Choroid plexus epithelial cell (primary cell): ENCODE results near the gene IBA57.

Source experiments
- DNase-seq: peaks from one replicate; pipeline ENCODE4 v3.0.0-alpha.2; 2010; ENCODE audit warnings: low read depth
- H3K4me3 ChIP-seq: 2 replicates; pipeline ENCODE4 v1.5.1; 2011; ENCODE audit warnings: low read depth, mild to moderate bottlenecking, control low read depth, low read length, moderate library complexity
- CTCF ChIP-seq: conservative IDR thresholded peaks from 2 replicates; pipeline ENCODE4 v1.5.1; 2011; ENCODE audit warnings: low read depth, mild to moderate bottlenecking, control low read depth, inconsistent platforms, low read length, moderate library complexity

Gene IBA57

GRCh38 chr1:228144193-228144992 is 21.2 kb upstream of the IBA57 start:
- no peak overlapping the region for H3K4me3 ChIP-seq
- no peak for DNase-seq
- TF ChIP-seq CTCF, result no peak

GRCh38 chr1:228144993-228145343 is 20.6 kb upstream of the IBA57 start:
- no peak overlapping the region for H3K4me3 ChIP-seq
- TF ChIP-seq CTCF, result no peak
- DNase-seq, result no peak

- TF ChIP-seq CTCF, result no peak
- H3K4me3 ChIP-seq, result no peak overlapping the region
- DNase-seq, result no peak
Observed at GRCh38 chr1:228145463-228146416, 19.9 kb upstream of the IBA57 start.

GRCh38 chr1:228146417-228147150 is 19.0 kb upstream of the IBA57 start:
- no peak overlapping the region for H3K4me3 ChIP-seq

GRCh38 chr1:228147151-228147693 is 18.4 kb upstream of the IBA57 start:
- DNase-seq, result no peak
- H3K4me3 ChIP-seq, result no peak overlapping the region
- no peak for TF ChIP-seq CTCF

More at GRCh38 chr1:228146417-228147150, 19.0 kb upstream of the IBA57 start:
- no peak for TF ChIP-seq CTCF
- DNase-seq, result no peak

GRCh38 chr1:228147768-228148167 is 17.8 kb upstream of the IBA57 start:
- H3K4me3 ChIP-seq, result no peak overlapping the region
- DNase-seq, result no peak
- no peak for TF ChIP-seq CTCF
